WERI-Rb-1 (cell line): ENCODE measurements around the gene VAMP4.

Source experiments
- DNase-seq: peaks from one replicate; pipeline ENCODE4 v3.0.0-alpha.2; 2020
- H3K27ac ChIP-seq: fragments of 250-450 bp; sonication (Bioruptor Pico); 2 replicates; pipeline ENCODE4 v1.5.1; 2020; ENCODE audit warnings: mild to moderate bottlenecking, moderate library complexity
- H3K27me3 ChIP-seq: fragments of 250-450 bp; sonication (Bioruptor Pico); 2 replicates; pipeline ENCODE4 v1.5.1; 2021; ENCODE audit warnings: mild to moderate bottlenecking, low read depth, moderate library complexity; ENCODE audit not compliant: insufficient read depth, severe bottlenecking
- H3K36me3 ChIP-seq: fragments of 250-450 bp; sonication (Bioruptor Pico); 2 replicates; pipeline ENCODE4 v1.5.1; 2020; ENCODE audit warnings: mild to moderate bottlenecking, moderate library complexity
- H3K4me3 ChIP-seq: 2 replicates; pipeline ENCODE4 v1.5.1; 2011; ENCODE audit warnings: low read depth, mild to moderate bottlenecking, control low read depth, low read length
- H3K9me3 ChIP-seq: fragments of 250-450 bp; sonication (Bioruptor Pico); 2 replicates; pipeline ENCODE4 v1.5.1; 2021; ENCODE audit warnings: mild to moderate bottlenecking, moderate library complexity; ENCODE audit not compliant: severe bottlenecking
- TF ChIP-seq, protein P1 (sequence below): IDR thresholded peaks from 2 replicates; pipeline ENCODE4 v1.5.1; 2011; ENCODE audit warnings: low read depth, mild to moderate bottlenecking, control low read depth, inconsistent platforms, low read length

The VAMP4 gene

DNA sequence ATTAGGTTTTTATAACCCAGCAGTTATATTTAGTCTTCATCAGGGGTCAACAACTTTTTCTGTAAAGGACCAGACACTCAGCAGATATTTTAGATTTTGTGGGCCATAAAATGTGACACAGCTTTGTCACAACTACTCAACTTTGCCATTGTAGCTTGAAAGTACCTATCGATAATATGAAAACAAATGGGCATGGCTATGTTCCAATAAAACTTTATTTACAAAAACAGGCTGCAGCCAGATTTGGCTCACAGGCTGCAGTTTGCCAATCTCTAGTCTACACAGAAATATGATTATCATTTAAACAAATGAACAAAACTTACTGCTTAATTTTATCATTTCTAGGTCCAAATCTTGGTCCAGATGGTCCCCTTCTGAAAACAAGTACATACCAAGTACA is 23.0 kb downstream of the VAMP4 start:
- no peak for DNase-seq
- Histone ChIP-seq H3K9me3 (peaks cover 8% of the 10 kb centered on the region), H3K36me3 (no peaks in the 10 kb centered on the region; the same call in 1 of the 2 replicates), H3K27me3 (no peaks in the 10 kb centered on the region), H3K27ac (no peak overlapping the region), H3K4me3 (no peak overlapping the region)
- TF ChIP-seq, protein P1, sequence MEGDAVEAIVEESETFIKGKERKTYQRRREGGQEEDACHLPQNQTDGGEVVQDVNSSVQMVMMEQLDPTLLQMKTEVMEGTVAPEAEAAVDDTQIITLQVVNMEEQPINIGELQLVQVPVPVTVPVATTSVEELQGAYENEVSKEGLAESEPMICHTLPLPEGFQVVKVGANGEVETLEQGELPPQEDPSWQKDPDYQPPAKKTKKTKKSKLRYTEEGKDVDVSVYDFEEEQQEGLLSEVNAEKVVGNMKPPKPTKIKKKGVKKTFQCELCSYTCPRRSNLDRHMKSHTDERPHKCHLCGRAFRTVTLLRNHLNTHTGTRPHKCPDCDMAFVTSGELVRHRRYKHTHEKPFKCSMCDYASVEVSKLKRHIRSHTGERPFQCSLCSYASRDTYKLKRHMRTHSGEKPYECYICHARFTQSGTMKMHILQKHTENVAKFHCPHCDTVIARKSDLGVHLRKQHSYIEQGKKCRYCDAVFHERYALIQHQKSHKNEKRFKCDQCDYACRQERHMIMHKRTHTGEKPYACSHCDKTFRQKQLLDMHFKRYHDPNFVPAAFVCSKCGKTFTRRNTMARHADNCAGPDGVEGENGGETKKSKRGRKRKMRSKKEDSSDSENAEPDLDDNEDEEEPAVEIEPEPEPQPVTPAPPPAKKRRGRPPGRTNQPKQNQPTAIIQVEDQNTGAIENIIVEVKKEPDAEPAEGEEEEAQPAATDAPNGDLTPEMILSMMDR = no peak

DNA sequence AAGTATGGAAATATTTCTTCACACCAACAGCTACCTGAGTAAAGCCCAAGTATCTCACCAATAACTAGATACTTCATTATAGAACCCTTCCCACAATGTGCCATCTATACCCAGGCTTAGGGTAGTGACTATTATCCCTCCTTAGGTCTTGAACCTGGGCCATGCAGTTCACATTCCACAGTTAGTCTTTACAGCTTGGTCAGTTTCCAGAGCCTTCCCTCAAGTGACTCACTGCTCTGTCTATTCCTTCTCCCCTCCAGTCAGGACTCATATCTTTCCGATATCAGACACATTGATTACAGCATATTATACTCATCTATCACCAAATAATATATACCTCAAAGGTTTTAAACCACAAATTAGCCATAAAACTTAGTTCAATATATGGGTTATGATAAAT is 23.6 kb downstream of the VAMP4 start:
- Histone ChIP-seq H3K9me3 (peaks cover 4% of the 10 kb centered on the region), H3K27me3 (no peaks in the 10 kb centered on the region), H3K36me3 (no peaks in the 10 kb centered on the region; the same call in 1 of the 2 replicates), H3K27ac (no peak overlapping the region), H3K4me3 (no peak overlapping the region)
- TF ChIP-seq, protein P1 = no peak
- DNase-seq = no peak

DNA sequence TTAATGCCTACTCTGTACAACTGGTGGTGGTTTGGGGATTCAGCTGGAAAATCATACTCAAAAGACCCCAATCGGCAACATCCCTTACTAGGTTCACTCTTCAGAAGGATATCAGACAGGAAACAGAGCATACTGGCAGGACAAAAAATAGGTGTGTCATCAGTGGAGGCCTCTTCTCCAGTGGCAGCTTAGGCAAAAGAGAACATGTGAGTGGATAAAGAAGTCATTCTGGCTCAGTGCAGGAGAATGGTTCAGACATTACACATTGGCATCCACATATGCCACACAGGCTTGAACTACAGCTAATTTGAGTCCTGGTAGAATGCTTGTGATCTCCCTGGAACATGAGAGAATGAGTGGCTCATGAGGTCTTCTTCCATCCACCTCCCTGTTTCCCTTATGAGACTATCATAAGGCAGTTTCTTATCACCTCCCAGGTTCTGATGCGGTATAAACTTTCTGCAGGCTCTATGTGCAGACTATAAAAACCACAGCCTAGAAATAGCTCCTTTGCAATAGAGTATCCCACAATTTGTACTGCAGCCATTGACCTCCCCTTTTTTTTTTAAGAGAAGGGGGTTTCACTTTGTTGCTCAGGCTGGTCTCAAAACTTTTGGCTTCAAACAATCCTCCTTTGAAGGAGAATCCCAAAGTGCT is 24.7 kb downstream of the VAMP4 start:
- no peaks in the 10 kb centered on the region; the same call in 1 of the 2 replicates for H3K36me3 ChIP-seq
- H3K4me3 ChIP-seq = no peak overlapping the region
- DNase-seq = no peak
- H3K27me3 ChIP-seq = no peaks in the 10 kb centered on the region
- no peaks in the 10 kb centered on the region for H3K9me3 ChIP-seq
- H3K27ac ChIP-seq = no peak overlapping the region
- TF ChIP-seq, protein P1 = no peak

DNA sequence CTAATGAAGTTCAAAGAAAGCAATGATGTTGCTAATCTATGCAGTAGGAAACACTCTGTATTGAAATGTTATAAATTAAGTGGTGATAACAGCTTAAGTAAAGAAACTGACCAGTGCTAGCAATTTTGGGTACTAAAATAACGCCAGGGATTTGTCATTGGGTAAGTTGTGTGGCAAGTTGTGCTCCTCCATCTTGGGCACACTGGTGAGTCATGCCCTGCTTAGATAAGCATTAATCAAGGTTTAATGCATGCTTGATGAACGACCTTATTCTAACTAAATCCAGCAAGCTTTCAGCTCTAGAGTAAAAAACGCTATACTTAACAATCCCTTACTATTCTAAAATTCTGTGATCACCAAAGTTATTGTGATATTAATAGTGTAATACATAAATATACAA is 25.2 kb downstream of the VAMP4 start:
- Histone ChIP-seq H3K27me3 (no peaks in the 10 kb centered on the region), H3K27ac (no peak overlapping the region), H3K9me3 (no peaks in the 10 kb centered on the region), H3K36me3 (no peaks in the 10 kb centered on the region; the same call in 1 of the 2 replicates), H3K4me3 (no peak overlapping the region)
- TF ChIP-seq, protein P1 = no peak
- DNase-seq = no peak

DNA sequence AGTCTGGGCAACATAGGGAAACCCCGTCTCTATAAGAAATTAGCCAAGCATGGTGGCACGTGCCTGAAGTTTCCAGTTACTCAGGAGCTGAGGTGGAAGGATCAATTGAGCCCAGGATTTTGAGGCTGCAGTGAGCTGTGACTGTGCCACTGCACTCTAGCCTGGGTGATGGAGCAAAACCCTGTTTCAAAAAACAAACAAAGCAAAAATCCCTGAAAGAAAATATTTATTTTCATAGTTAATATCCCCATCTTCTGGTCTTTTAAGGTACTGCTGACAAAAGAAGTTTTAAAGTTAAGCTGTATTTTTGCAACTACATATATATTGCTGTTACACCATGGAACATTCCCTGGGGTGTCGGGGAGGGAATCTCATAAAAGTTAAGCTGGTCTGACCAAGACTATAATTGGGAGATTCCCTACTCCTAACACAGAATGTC is 26.0 kb downstream of the VAMP4 start:
- no peak overlapping the region for H3K4me3 ChIP-seq
- no peaks in the 10 kb centered on the region; the same call in 1 of the 2 replicates for H3K36me3 ChIP-seq
- TF ChIP-seq, protein P1 = no peak
- DNase-seq = no peak
- H3K27ac ChIP-seq = no peak overlapping the region
- H3K9me3 ChIP-seq = no peaks in the 10 kb centered on the region
- no peaks in the 10 kb centered on the region for H3K27me3 ChIP-seq

DNA sequence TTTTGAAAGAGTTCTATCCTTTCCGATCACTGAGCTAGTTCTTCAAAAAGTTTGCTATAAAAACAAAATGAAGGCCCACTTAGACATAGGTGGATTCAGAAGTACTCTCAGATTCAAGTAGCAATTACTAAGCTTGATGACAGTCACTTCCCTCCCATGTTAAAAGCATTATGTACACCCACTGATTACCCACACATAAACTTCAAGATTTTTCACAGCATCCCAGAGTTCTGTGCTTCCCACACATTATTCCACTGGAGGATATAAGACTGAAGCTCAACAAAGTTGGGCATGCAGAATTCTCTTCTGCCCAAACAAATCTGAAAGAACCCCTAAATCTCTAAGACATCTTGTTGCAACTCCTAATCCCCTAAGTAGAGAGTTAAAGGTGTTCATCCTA is 29.5 kb downstream of the VAMP4 start:
- Histone ChIP-seq H3K27ac (no peak overlapping the region), H3K9me3 (no peaks in the 10 kb centered on the region), H3K36me3 (no peaks in the 10 kb centered on the region), H3K27me3 (no peaks in the 10 kb centered on the region), H3K4me3 (no peak overlapping the region)
- DNase-seq = no peak
- TF ChIP-seq, protein P1 = no peak
